H9 (cell line): Measurements from ENCODE around the gene GAK. TPM values are rescaled to one million over a fixed set of nuclear protein-coding genes. Genes with fewer than 3 reads are reported as not detected.

Experiments
- DNase-seq: peaks from one replicate; pipeline ENCODE4 v3.0.0-alpha.2; 2017
- H2AFZ ChIP-seq: one replicate; pipeline ENCODE4 v1.6.1; 2013; ENCODE audit warnings: mild to moderate bottlenecking, low read length, control low read depth, moderate library complexity
- H2AK5ac ChIP-seq: 2 replicates; pipeline ENCODE4 v1.6.1; 2013; ENCODE audit warnings: low read length, control low read depth, mixed read lengths; ENCODE audit not compliant: insufficient read length
- H2BK120ac ChIP-seq: one replicate; pipeline ENCODE4 v1.6.1; 2013; ENCODE audit warnings: low read depth, mild to moderate bottlenecking, low read length, control low read depth, inconsistent platforms; ENCODE audit not compliant: poor library complexity, severe bottlenecking
- H2BK12ac ChIP-seq: 2 replicates; pipeline ENCODE4 v1.6.1; 2013; ENCODE audit warnings: low read length, control low read depth, mixed read lengths, low read depth; ENCODE audit not compliant: insufficient read length
- H2BK15ac ChIP-seq: 2 replicates; pipeline ENCODE4 v1.6.1; 2013; ENCODE audit warnings: low read depth, low read length, control low read depth
- H2BK20ac ChIP-seq: one replicate; pipeline ENCODE4 v1.6.1; 2013; ENCODE audit warnings: low read depth, mild to moderate bottlenecking, low read length, control low read depth, inconsistent platforms; ENCODE audit not compliant: poor library complexity, severe bottlenecking
- H2BK5ac ChIP-seq: 2 replicates; pipeline ENCODE4 v1.6.1; 2013; ENCODE audit warnings: low read length, control low read depth, mixed read lengths; ENCODE audit not compliant: insufficient read length
- H3K14ac ChIP-seq: 2 replicates; pipeline ENCODE4 v1.6.1; 2013; ENCODE audit warnings: low read length, control low read depth; ENCODE audit not compliant: insufficient read depth
- H3K18ac ChIP-seq: 2 replicates; pipeline ENCODE4 v1.6.1; 2013; ENCODE audit warnings: low read depth, mild to moderate bottlenecking, mixed read lengths, low read length, control low read depth; ENCODE audit not compliant: insufficient read length
- H3K23ac ChIP-seq: 2 replicates; pipeline ENCODE4 v1.6.1; 2013; ENCODE audit warnings: low read length, control low read depth, mixed read lengths, low read depth; ENCODE audit not compliant: insufficient read length
- H3K23me2 ChIP-seq: 2 replicates; pipeline ENCODE4 v1.6.1; 2013; ENCODE audit warnings: low read depth, mild to moderate bottlenecking, mixed read lengths, low read length, control low read depth; ENCODE audit not compliant: insufficient read length, poor library complexity, severe bottlenecking
- H3K27ac ChIP-seq: 2 replicates; pipeline ENCODE4 v1.5.1; 2013; ENCODE audit warnings: low read length, control low read depth, mixed read lengths, low read depth; ENCODE audit not compliant: insufficient read length
- H3K27me3 ChIP-seq: 2 replicates; pipeline ENCODE4 v1.6.1; 2013; ENCODE audit warnings: low read length, control low read depth, inconsistent platforms; ENCODE audit not compliant: insufficient read depth
- H3K4ac ChIP-seq: 2 replicates; pipeline ENCODE4 v1.6.1; 2013; ENCODE audit warnings: low read depth, mild to moderate bottlenecking, control low read depth, inconsistent platforms, low read length, moderate library complexity
- H3K4me1 ChIP-seq: 2 replicates; pipeline ENCODE4 v1.6.1; 2013; ENCODE audit warnings: low read length, control low read depth, inconsistent platforms; ENCODE audit not compliant: insufficient read depth
- H3K4me2 ChIP-seq: 2 replicates; pipeline ENCODE4 v1.6.1; 2013; ENCODE audit warnings: low read length, control low read depth, mixed read lengths; ENCODE audit not compliant: insufficient read length, insufficient read depth
- H3K56ac ChIP-seq: 2 replicates; pipeline ENCODE4 v1.6.1; 2013; ENCODE audit warnings: low read depth, mild to moderate bottlenecking, mixed read lengths, low read length, control low read depth; ENCODE audit not compliant: insufficient read length
- H3K79me1 ChIP-seq: 2 replicates; pipeline ENCODE4 v1.6.1; 2013; ENCODE audit warnings: low read depth, mild to moderate bottlenecking, moderate library complexity, low read length, control low read depth, inconsistent platforms; ENCODE audit not compliant: insufficient read depth, poor library complexity, severe bottlenecking
- H3K79me2 ChIP-seq: 2 replicates; pipeline ENCODE4 v1.6.1; 2013; ENCODE audit warnings: low read length, control low read depth, inconsistent platforms; ENCODE audit not compliant: insufficient read depth
- H3K9ac ChIP-seq: 2 replicates; pipeline ENCODE4 v1.6.1; 2013; ENCODE audit warnings: low read length, control low read depth, mixed read lengths; ENCODE audit not compliant: insufficient read length; ENCODE audit errors: extremely low read depth
- H3K9me3 ChIP-seq: one replicate; pipeline ENCODE4 v1.6.1; 2013; ENCODE audit warnings: low read depth, low read length, inconsistent platforms; ENCODE audit not compliant: control insufficient read depth
- H3T11ph ChIP-seq: one replicate; pipeline ENCODE4 v1.6.1; 2013; ENCODE audit warnings: mild to moderate bottlenecking, low read length, control low read depth, inconsistent platforms
- H4K20me1 ChIP-seq: one replicate; pipeline ENCODE4 v1.6.1; 2013; ENCODE audit not compliant: control insufficient read depth, insufficient read length, insufficient read depth
- H4K5ac ChIP-seq: 2 replicates; pipeline ENCODE4 v1.6.1; 2013; ENCODE audit warnings: low read depth, mild to moderate bottlenecking, mixed read lengths, low read length, control low read depth; ENCODE audit not compliant: insufficient read length
- H4K8ac ChIP-seq: replicated peaks from 2 replicates; pipeline ENCODE4 v1.6.1; 2013; ENCODE audit warnings: low read length, control low read depth, mixed read lengths, low read depth; ENCODE audit not compliant: insufficient read length
- H4K91ac ChIP-seq: 2 replicates; pipeline ENCODE4 v1.6.1; 2013; ENCODE audit warnings: low read depth, mild to moderate bottlenecking, moderate library complexity, mixed read lengths, low read length, control low read depth; ENCODE audit not compliant: insufficient read length
- H3K27ac Mint-ChIP-seq, 3 experiments: 2 replicates in 2 of 3; 3 replicates in 1 of 3; pipeline ENCODE4 v1.8.0; 2020 to 2021; ENCODE audit warnings: mixed read lengths in 3 of 3, mild to moderate bottlenecking in 1 of 3, moderate library complexity in 1 of 3
- H3K27me3 Mint-ChIP-seq: 2 replicates; pipeline ENCODE4 v1.8.0; 2021; ENCODE audit warnings: low read depth, mild to moderate bottlenecking, moderate library complexity, mixed read lengths
- H3K36me3 Mint-ChIP-seq, 3 experiments: 2 replicates in 2 of 3; 3 replicates in 1 of 3; pipeline ENCODE4 v1.8.0; 2020 to 2021; ENCODE audit warnings: low read depth in 3 of 3, mixed read lengths in 3 of 3; ENCODE audit not compliant: insufficient read depth in 1 of 3
- H3K4me1 Mint-ChIP-seq, 2 experiments: 2 replicates each; pipeline ENCODE4 v1.8.0; 2020; ENCODE audit warnings: mixed read lengths in 2 of 2
- H3K4me3 Mint-ChIP-seq, 2 experiments: 2 replicates in 1 of 2; 3 replicates in 1 of 2; pipeline ENCODE4 v1.8.0; 2020 to 2021; ENCODE audit warnings: mild to moderate bottlenecking in 2 of 2, mixed read lengths in 2 of 2, moderate library complexity in 1 of 2
- H3K9me3 Mint-ChIP-seq, 2 experiments: 2 replicates in 1 of 2; 3 replicates in 1 of 2; pipeline ENCODE4 v1.8.0; 2020; ENCODE audit warnings: mild to moderate bottlenecking in 2 of 2, mixed read lengths in 2 of 2, moderate library complexity in 1 of 2
- CTCF ChIP-seq: fragments of 200-600 bp; sonication (generic); conservative IDR thresholded peaks from 3 replicates; pipeline ENCODE4 v1.8.0; 2021; ENCODE audit warnings: antibody characterized with exemption, mild to moderate bottlenecking
- WGBS: extraction: QIAGEN DNeasy Blood & Tissue Kit; methylation state at CpG from one replicate; pipeline ENCODE4 v1.1.7; 2013; ENCODE audit warnings: missing lambda C conversion rate, low lambda C conversion rate, mixed read lengths; ENCODE audit not compliant: insufficient read length; ENCODE audit errors: extremely low coverage; 5-methylcytosine and 5-hydroxymethylcytosine counted together
- total RNA-seq: library from RNA; stranded (reverse); gene quantifications from 2 replicates; pipeline ENCODE4 v1.2.1, GENCODE V29; 2021

The GAK gene
- total RNA-seq, 1 experiment from 2014 or later: 80.7 TPM

- TF ChIP-seq CTCF: peak; percentile 48
- no peak overlapping the region for H4K91ac ChIP-seq
- H4K5ac ChIP-seq: no peak overlapping the region
- no peak overlapping the region for H2BK12ac ChIP-seq
- H3K9me3 Mint-ChIP-seq: peaks cover 0 to 2% of the 10 kb centered on the region in 2 experiments; a peak in 1 of 5 replicates
- H3K9me3 ChIP-seq: no peaks in the 10 kb centered on the region
- H2BK15ac ChIP-seq: no peak overlapping the region
- H3K18ac ChIP-seq: no peak overlapping the region
- peaks cover 2 to 3% of the 10 kb centered on the region in 2 experiments; a peak in 2 of 4 replicates for H3K4me1 Mint-ChIP-seq
- H3K79me1 ChIP-seq: no peaks in the 10 kb centered on the region
- no peak overlapping the region for H3K56ac ChIP-seq
- no peak overlapping the region for H3K4ac ChIP-seq
- no peak overlapping the region for H3K27ac Mint-ChIP-seq
- no peaks in the 10 kb centered on the region for H3K79me2 ChIP-seq
- peak; percentile 60 for DNase-seq
- H3K27ac ChIP-seq: no peak overlapping the region
- no peak overlapping the region for H3K4me2 ChIP-seq
- peaks cover 73% of the 10 kb centered on the region for H3K27me3 Mint-ChIP-seq
- no peak overlapping the region for H3T11ph ChIP-seq
- no peak overlapping the region for H2AFZ ChIP-seq
- H2AK5ac ChIP-seq: no peak overlapping the region
- H3K27me3 ChIP-seq: peaks cover 22% of the 10 kb centered on the region; the same call in 1 of the 2 replicates
- WGBS: no CpG with 5 or more reads among the region's 16 CpGs
- H3K9ac ChIP-seq: no peak overlapping the region
- H2BK120ac ChIP-seq: no peak overlapping the region
- no peak overlapping the region for H3K14ac ChIP-seq
- H3K23me2 ChIP-seq: no peaks in the 10 kb centered on the region
- H2BK5ac ChIP-seq: no peak overlapping the region
- H3K23ac ChIP-seq: no peak overlapping the region
- H2BK20ac ChIP-seq: no peak overlapping the region
- no peaks in the 10 kb centered on the region for H3K4me1 ChIP-seq
- no peak overlapping the region for H4K8ac ChIP-seq
- H4K20me1 ChIP-seq: no peaks in the 10 kb centered on the region
- peaks cover 0 to 1% (median 0%) of the 10 kb centered on the region in 3 experiments; a peak in 1 of 7 replicates for H3K36me3 Mint-ChIP-seq
- peak overlapping the region in 1 of 2 experiments; percentile 53; a peak in 2 of 5 replicates for H3K4me3 Mint-ChIP-seq
Observed at GRCh38 chr4:828641-829271, 103.4 kb downstream of the GAK start.
